Glutamatergic neuron (in vitro differentiated cells): ENCODE data around the gene SEC24C. TPM values are rescaled to one million over a fixed set of nuclear protein-coding genes. Genes with fewer than 3 reads are reported as not detected.

ENCODE experiments used
- DNase-seq: peaks from one replicate; pipeline ENCODE4 v3.0.0; 2022
- H3K27ac Mint-ChIP-seq: one replicate; pipeline ENCODE4 v1.8.0; 2020; ENCODE audit warnings: mild to moderate bottlenecking, mixed read lengths, inconsistent platforms; ENCODE audit not compliant: unreplicated experiment
- H3K27me3 Mint-ChIP-seq: one replicate; pipeline ENCODE4 v1.8.0; 2020; ENCODE audit warnings: mild to moderate bottlenecking, moderate library complexity, mixed read lengths, inconsistent platforms; ENCODE audit not compliant: unreplicated experiment
- H3K36me3 Mint-ChIP-seq: one replicate; pipeline ENCODE4 v1.8.0; 2020; ENCODE audit warnings: mild to moderate bottlenecking, mixed read lengths, inconsistent platforms; ENCODE audit not compliant: unreplicated experiment
- H3K4me1 Mint-ChIP-seq: one replicate; pipeline ENCODE4 v1.8.0; 2020; ENCODE audit warnings: mild to moderate bottlenecking, low read depth, mixed read lengths, inconsistent platforms; ENCODE audit not compliant: unreplicated experiment
- H3K4me3 Mint-ChIP-seq: one replicate; pipeline ENCODE4 v1.8.0; 2020; ENCODE audit warnings: mild to moderate bottlenecking, mixed read lengths, inconsistent platforms; ENCODE audit not compliant: unreplicated experiment
- H3K9me3 Mint-ChIP-seq: one replicate; pipeline ENCODE4 v1.8.0; 2020; ENCODE audit warnings: mild to moderate bottlenecking, moderate library complexity, mixed read lengths, inconsistent platforms; ENCODE audit not compliant: unreplicated experiment
- total RNA-seq: library from RNA; stranded (reverse); fragmentation: NEBNext Ultra II Directional; extraction: Animal tissue kit (Norgen Biotek cat#: 25700); gene quantifications from one replicate; pipeline ENCODE4 v1.2.1, GENCODE V29; 2021; ENCODE audit not compliant: unreplicated experiment
- TF ChIP-seq, protein P1 (sequence below): fragments of 200-600 bp; sonication (generic); IDR thresholded peaks from one replicate; pipeline ENCODE4 v1.5.0; 2021; ENCODE audit not compliant: partially characterized antibody, unreplicated experiment

The SEC24C gene
- total RNA-seq, 1 donor from 2014 or later: 91.1 TPM

DNA sequence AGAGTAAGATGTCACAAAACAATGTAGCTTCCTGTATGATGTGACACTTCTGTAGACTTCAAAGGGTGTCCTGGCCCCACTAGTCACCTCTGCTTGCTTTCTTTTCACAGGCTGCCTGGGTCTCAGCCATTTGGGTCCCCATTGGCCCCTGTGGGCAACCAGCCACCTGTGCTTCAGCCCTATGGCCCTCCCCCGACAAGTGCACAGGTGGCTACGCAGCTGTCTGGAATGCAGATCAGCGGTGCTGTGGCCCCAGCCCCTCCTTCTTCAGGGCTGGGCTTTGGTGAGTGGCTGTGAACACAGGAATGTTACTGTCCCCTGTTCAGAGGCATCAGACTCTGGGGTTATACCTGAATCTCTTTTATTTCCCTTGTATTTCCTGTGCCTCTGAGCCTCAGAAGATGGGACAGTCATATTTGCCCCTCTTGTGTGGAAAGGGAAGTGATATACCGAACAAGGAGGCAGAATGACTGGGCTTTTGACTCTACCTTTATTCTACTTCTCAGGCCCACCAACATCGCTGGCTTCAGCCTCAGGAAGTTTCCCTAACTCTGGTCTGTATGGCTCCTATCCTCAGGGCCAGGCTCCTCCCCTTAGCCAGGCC is 15.4 kb downstream of the SEC24C start:
- H3K36me3 Mint-ChIP-seq: peaks cover 5% of the 10 kb centered on the region
- TF ChIP-seq, protein P1, sequence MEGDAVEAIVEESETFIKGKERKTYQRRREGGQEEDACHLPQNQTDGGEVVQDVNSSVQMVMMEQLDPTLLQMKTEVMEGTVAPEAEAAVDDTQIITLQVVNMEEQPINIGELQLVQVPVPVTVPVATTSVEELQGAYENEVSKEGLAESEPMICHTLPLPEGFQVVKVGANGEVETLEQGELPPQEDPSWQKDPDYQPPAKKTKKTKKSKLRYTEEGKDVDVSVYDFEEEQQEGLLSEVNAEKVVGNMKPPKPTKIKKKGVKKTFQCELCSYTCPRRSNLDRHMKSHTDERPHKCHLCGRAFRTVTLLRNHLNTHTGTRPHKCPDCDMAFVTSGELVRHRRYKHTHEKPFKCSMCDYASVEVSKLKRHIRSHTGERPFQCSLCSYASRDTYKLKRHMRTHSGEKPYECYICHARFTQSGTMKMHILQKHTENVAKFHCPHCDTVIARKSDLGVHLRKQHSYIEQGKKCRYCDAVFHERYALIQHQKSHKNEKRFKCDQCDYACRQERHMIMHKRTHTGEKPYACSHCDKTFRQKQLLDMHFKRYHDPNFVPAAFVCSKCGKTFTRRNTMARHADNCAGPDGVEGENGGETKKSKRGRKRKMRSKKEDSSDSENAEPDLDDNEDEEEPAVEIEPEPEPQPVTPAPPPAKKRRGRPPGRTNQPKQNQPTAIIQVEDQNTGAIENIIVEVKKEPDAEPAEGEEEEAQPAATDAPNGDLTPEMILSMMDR: no peak
- H3K4me1 Mint-ChIP-seq: peaks cover 7% of the 10 kb centered on the region
- no peak for DNase-seq
- no peak overlapping the region for H3K4me3 Mint-ChIP-seq
- H3K27me3 Mint-ChIP-seq: no peaks in the 10 kb centered on the region
- no peaks in the 10 kb centered on the region for H3K9me3 Mint-ChIP-seq
- H3K27ac Mint-ChIP-seq: no peak overlapping the region

- H3K27me3 Mint-ChIP-seq: no peaks in the 10 kb centered on the region
- no peak overlapping the region for H3K4me3 Mint-ChIP-seq
- H3K36me3 Mint-ChIP-seq: peaks cover 5% of the 10 kb centered on the region
These were observed 17.6 kb downstream of the SEC24C start for GRCh38 chr10:73761781-73762180.

DNA sequence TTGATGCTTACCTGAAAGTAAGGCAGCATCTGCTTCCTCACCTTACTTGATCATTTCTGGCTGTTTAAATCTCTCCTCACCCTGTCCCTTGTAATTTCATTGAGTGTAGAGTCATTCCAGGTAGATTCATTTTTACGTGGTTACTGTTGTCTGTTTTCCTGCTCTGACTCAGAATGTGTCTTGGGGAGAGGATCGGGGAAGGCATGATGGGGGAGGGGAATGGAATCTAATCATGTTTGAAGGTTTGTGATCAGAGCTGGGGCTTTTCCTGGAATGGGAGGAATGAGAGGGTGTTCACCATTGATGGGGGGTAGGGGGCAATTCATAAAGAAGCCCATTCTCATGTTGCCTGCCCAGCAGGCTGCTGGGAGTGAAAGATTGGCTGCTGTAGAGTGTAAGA is 18.7 kb downstream of the SEC24C start:
- peaks cover 5% of the 10 kb centered on the region for H3K36me3 Mint-ChIP-seq
- TF ChIP-seq, protein P1: no peak

More at GRCh38 chr10:73761781-73762180, 17.6 kb downstream of the SEC24C start:
- no peak overlapping the region for H3K27ac Mint-ChIP-seq
- TF ChIP-seq, protein P1: no peak
- no peak for DNase-seq
- peaks cover 7% of the 10 kb centered on the region for H3K4me1 Mint-ChIP-seq
- no peaks in the 10 kb centered on the region for H3K9me3 Mint-ChIP-seq

DNA sequence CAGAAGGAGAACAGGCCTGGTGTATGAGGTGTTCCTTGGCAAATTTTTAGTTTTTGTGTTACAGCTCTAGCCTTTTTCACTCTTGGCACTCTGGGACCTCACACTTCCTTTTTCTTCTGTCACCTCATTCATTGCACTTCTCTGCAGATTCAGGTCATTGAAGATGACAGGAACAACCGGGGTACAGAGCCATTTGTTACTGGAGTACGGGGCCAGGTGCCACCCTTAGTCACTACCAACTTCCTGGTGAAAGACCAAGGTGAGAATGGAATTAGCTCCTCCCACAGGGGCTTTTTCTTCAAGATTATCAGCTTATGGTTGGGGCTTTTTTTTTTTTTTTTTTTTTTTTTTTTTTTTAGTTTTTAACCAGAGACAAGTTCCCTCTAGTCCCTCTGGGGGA is 19.2 kb downstream of the SEC24C start:
- no peaks in the 10 kb centered on the region for H3K9me3 Mint-ChIP-seq
- TF ChIP-seq, protein P1: no peak
- H3K4me3 Mint-ChIP-seq: no peak overlapping the region
- H3K36me3 Mint-ChIP-seq: peaks cover 5% of the 10 kb centered on the region
- peaks cover 7% of the 10 kb centered on the region for H3K4me1 Mint-ChIP-seq
- H3K27me3 Mint-ChIP-seq: no peaks in the 10 kb centered on the region
- DNase-seq: no peak
- no peak overlapping the region for H3K27ac Mint-ChIP-seq

More for the DNA sequence above, 18.7 kb downstream of the SEC24C start:
- Mint-ChIP-seq H3K4me3 (no peak overlapping the region), H3K4me1 (peaks cover 7% of the 10 kb centered on the region), H3K9me3 (no peaks in the 10 kb centered on the region), H3K27me3 (no peaks in the 10 kb centered on the region), H3K27ac (no peak overlapping the region)
- no peak for DNase-seq

DNA sequence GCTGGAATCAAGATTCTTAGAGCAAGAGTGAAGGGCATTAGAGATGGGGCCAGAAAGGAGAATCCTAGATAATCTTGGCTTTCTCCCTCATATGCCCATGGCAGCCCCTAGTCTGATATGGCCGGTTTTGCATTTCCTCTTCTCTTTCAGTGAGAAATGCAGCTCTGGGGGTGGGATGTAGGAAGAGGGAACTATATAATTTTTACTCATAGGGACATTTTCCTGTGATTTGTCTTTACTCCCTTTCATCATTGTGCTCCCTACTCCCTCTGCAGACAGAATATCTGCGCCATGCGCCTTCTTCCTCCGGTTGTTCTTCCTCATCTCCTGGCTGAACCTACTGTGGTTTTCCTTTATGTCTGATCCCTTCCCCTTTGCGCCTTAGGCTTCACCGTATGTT is 20.9 kb downstream of the SEC24C start:
- Mint-ChIP-seq H3K9me3 (peaks cover 3% of the 10 kb centered on the region), H3K4me3 (no peak overlapping the region), H3K4me1 (no peaks in the 10 kb centered on the region), H3K27me3 (no peaks in the 10 kb centered on the region), H3K36me3 (peaks cover 5% of the 10 kb centered on the region), H3K27ac (no peak overlapping the region)
- TF ChIP-seq, protein P1: no peak
- DNase-seq: no peak
